Vagina (tissue), 2 donors: ENCODE results near the gene NUDT8. TPM values are rescaled to one million over a fixed set of nuclear protein-coding genes. Genes with fewer than 3 reads are reported as not detected.

ENCODE experiments used
- DNase-seq, 2 donors: peaks; one replicate each; pipeline ENCODE4 v3.0.0-alpha.2; 2017; ENCODE audit errors: extremely low spot score in 2 of 2
- H3K27ac ChIP-seq: fragments of 200-600 bp; sonication (generic); one replicate; pipeline ENCODE4 v1.5.1; 2019
- H3K27me3 ChIP-seq: fragments of 200-600 bp; sonication (generic); one replicate; pipeline ENCODE4 v1.5.1; 2019
- H3K36me3 ChIP-seq, 2 donors: fragments of 200-600 bp; sonication (generic); one replicate each; pipeline ENCODE4 v1.5.1; 2017 to 2019
- H3K4me1 ChIP-seq: fragments of 200-600 bp; sonication (generic); one replicate; pipeline ENCODE4 v1.5.1; 2019
- H3K4me3 ChIP-seq, 2 donors: fragments of 200-600 bp; sonication (generic); 1 replicate in 1 of 2; 2 replicates in 1 of 2; pipeline ENCODE4 v1.5.1; 2016 to 2019
- H3K9me3 ChIP-seq: fragments of 200-600 bp; sonication (generic); one replicate; pipeline ENCODE4 v1.5.1; 2019
- CTCF ChIP-seq, 3 experiments: fragments of 450-650 bp in 2 of 3; fragments of 200-600 bp in 1 of 3; sonication (generic) in 1 of 3; IDR thresholded peaks; one replicate each; pipeline ENCODE4 v1.5.1; 2017 to 2019; ENCODE audit warnings: antibody characterized with exemption in 3 of 3, mild to moderate bottlenecking in 2 of 3, moderate library complexity in 2 of 3
- POLR2A ChIP-seq, 2 donors: fragments of 450-650 bp; IDR thresholded peaks; one replicate each; pipeline ENCODE4 v1.6.1; 2017; ENCODE audit warnings: antibody characterized with exemption in 2 of 2, mild to moderate bottlenecking in 2 of 2, moderate library complexity in 2 of 2
- POLR2AphosphoS5 ChIP-seq, 2 donors: sonication (generic); formaldehyde crosslinking; IDR thresholded peaks; one replicate each; pipeline ENCODE4 v1.9.0; 2017; ENCODE audit warnings: antibody characterized with exemption in 2 of 2, mild to moderate bottlenecking in 2 of 2, low read depth in 1 of 2; ENCODE audit not compliant: insufficient read depth in 1 of 2
- intact Hi-C: fragments of 100-400 bp; cut with DNase I; formaldehyde crosslinking; loops from one replicate; pipeline ENCODE4 v1.15.1; 2023
- total RNA-seq: library from RNA; depleted of rRNA; stranded (reverse); fragments of >200 nt; gene quantifications from one replicate; pipeline ENCODE4 v1.2.3, GENCODE V29; 2016

Gene NUDT8
- total RNA-seq, 1 donor from 2014 or later: 23.8 TPM

- intact Hi-C loops: loop anchor here (5.0 kb wide), 1 partner anchor 78 kb away; the partner anchor contains the start of genes CDK2AP2 and PITPNM1
- no peak for DNase-seq
- H3K4me1 ChIP-seq: peaks cover 37% of the 10 kb centered on the region
These were observed 44.6 kb downstream of the NUDT8 start for GRCh38 chr11:67584881-67585873.

GRCh38 chr11:67584205-67584880 lies 45.4 kb downstream of the NUDT8 start:
- H3K27me3 ChIP-seq: no peaks in the 10 kb centered on the region
- peaks cover 0 to 29% of the 10 kb centered on the region in 2 donors for H3K36me3 ChIP-seq
- H3K4me1 ChIP-seq: peaks cover 37% of the 10 kb centered on the region
- no peaks in the 10 kb centered on the region for H3K9me3 ChIP-seq
- intact Hi-C loops: no loop called here
- DNase-seq: peak in 1 of 2 donors; percentile 95
- H3K4me3 ChIP-seq: peak overlapping the region; percentile 97
- H3K27ac ChIP-seq: peak overlapping the region; percentile 99
- TF ChIP-seq POLR2AphosphoS5 (IDR thresholded peaks at IDR 0.05; ENCODE audit: insufficient read depth in 1 of 2, low read depth in 1 of 2) (peak in 1 of 2 donors; percentile 1), CTCF (IDR thresholded peaks at IDR 0.05) (no peak), POLR2A (IDR thresholded peaks at IDR 0.05) (no peak)

More at GRCh38 chr11:67584881-67585873, 44.6 kb downstream of the NUDT8 start:
- H3K4me3 ChIP-seq: peak overlapping the region; percentile 97
- TF ChIP-seq POLR2AphosphoS5 (IDR thresholded peaks at IDR 0.05; ENCODE audit: insufficient read depth in 1 of 2, low read depth in 1 of 2) (no peak), POLR2A (IDR thresholded peaks at IDR 0.05) (peak in 1 of 2 donors; percentile 12)
- peaks cover 0 to 29% of the 10 kb centered on the region in 2 donors for H3K36me3 ChIP-seq
- no peaks in the 10 kb centered on the region for H3K9me3 ChIP-seq
- H3K27ac ChIP-seq: peak overlapping the region; percentile 99
- H3K27me3 ChIP-seq: no peaks in the 10 kb centered on the region

DNA sequence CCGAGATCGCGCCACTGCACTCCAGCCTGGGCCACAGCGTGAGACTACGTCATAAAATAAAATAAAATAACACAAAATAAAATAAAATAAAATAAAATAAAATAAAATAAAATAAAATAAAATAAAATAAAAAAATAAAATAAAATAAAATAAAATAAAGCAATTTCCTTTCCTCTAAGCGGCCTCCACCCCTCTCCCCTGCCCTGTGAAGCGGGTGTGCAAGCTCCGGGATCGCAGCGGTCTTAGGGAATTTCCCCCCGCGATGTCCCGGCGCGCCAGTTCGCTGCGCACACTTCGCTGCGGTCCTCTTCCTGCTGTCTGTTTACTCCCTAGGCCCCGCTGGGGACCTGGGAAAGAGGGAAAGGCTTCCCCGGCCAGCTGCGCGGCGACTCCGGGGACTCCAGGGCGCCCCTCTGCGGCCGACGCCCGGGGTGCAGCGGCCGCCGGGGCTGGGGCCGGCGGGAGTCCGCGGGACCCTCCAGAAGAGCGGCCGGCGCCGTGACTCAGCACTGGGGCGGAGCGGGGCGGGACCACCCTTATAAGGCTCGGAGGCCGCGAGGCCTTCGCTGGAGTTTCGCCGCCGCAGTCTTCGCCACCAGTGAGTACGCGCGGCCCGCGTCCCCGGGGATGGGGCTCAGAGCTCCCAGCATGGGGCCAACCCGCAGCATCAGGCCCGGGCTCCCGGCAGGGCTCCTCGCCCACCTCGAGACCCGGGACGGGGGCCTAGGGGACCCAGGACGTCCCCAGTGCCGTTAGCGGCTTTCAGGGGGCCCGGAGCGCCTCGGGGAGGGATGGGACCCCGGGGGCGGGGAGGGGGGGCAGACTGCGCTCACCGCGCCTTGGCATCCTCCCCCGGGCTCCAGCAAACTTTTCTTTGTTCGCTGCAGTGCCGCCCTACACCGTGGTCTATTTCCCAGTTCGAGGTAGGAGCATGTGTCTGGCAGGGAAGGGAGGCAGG lies 46.2 kb downstream of the NUDT8 start, which contains the start of gene GSTP1:
Gene GSTP1, plus strand, starts transcription at position 566 of the 958 bp plus-strand sequence. Its CDS starts 32 bp downstream, at position 598.
- Histone ChIP-seq H3K4me3 (peak within 1 kb of the TSS; percentile 97), H3K27ac (peak within 1 kb of the TSS; percentile 99), H3K27me3 (no peaks in the 10 kb centered on the region), H3K9me3 (no peaks in the 10 kb centered on the region), H3K36me3 (peaks cover 0 to 29% of the 10 kb centered on the region in 2 donors), H3K4me1 (peaks cover 37% of the 10 kb centered on the region)
- intact Hi-C loops: no loop called here
- peak; percentile 27 to 95 for TF ChIP-seq POLR2AphosphoS5 (IDR thresholded peaks at IDR 0.05; ENCODE audit: insufficient read depth in 1 of 2, low read depth in 1 of 2)
- TF ChIP-seq POLR2A (IDR thresholded peaks at IDR 0.05): peak in 1 of 2 donors; percentile 91
- TF ChIP-seq CTCF (IDR thresholded peaks at IDR 0.05): peak; percentile 52 to 83 (median 58)
- DNase-seq: peak in 1 of 2 donors; percentile 92

- no peak for DNase-seq
- Histone ChIP-seq H3K4me1 (peaks cover 37% of the 10 kb centered on the region), H3K27ac (peak overlapping the region; percentile 99), H3K4me3 (no peak overlapping the region), H3K36me3 (peaks cover 0 to 22% of the 10 kb centered on the region in 2 donors), H3K27me3 (no peaks in the 10 kb centered on the region), H3K9me3 (no peaks in the 10 kb centered on the region)
- intact Hi-C loops: no loop called here
- TF ChIP-seq POLR2AphosphoS5 (IDR thresholded peaks at IDR 0.05; ENCODE audit: insufficient read depth in 1 of 2, low read depth in 1 of 2): no peak
- no peak for TF ChIP-seq POLR2A (IDR thresholded peaks at IDR 0.05)
These were observed 47.7 kb downstream of the NUDT8 start for GRCh38 chr11:67582011-67582410.

- no peaks in the 10 kb centered on the region for H3K27me3 ChIP-seq
- peaks cover 0 to 16% of the 10 kb centered on the region in 2 donors for H3K36me3 ChIP-seq
- no peak for DNase-seq
- no peak overlapping the region for H3K4me3 ChIP-seq
- peaks cover 32% of the 10 kb centered on the region for H3K4me1 ChIP-seq
- intact Hi-C loops: no loop called here
- TF ChIP-seq POLR2AphosphoS5 (IDR thresholded peaks at IDR 0.05; ENCODE audit: insufficient read depth in 1 of 2, low read depth in 1 of 2): no peak
- no peak for TF ChIP-seq POLR2A (IDR thresholded peaks at IDR 0.05)
- TF ChIP-seq CTCF (IDR thresholded peaks at IDR 0.05): no peak
- no peaks in the 10 kb centered on the region for H3K9me3 ChIP-seq
- H3K27ac ChIP-seq: peak overlapping the region; percentile 99
These were observed 48.3 kb downstream of the NUDT8 start for GRCh38 chr11:67581469-67581868.
